Testis (tissue), 3 donors: Measurements from ENCODE around the gene PCBD2. TPM values are rescaled to one million over a fixed set of nuclear protein-coding genes. Genes with fewer than 3 reads are reported as not detected.

ENCODE experiments used
- DNase-seq: peaks from one replicate; pipeline ENCODE4 v3.0.0-alpha.2; 2019
- H3K27ac ChIP-seq, 2 donors: fragments of 200-600 bp; sonication (generic); one replicate each; pipeline ENCODE4 v1.5.1; 2019
- H3K27me3 ChIP-seq: fragments of 200-600 bp; sonication (generic); one replicate; pipeline ENCODE4 v1.5.1; 2019
- H3K36me3 ChIP-seq: fragments of 200-600 bp; sonication (generic); one replicate; pipeline ENCODE4 v1.5.1; 2017; ENCODE audit warnings: low read depth; ENCODE audit errors: missing control alignments
- H3K4me1 ChIP-seq: fragments of 200-600 bp; sonication (generic); one replicate; pipeline ENCODE4 v1.5.1; 2019
- H3K4me3 ChIP-seq, 2 donors: fragments of 200-600 bp; sonication (generic); one replicate each; pipeline ENCODE4 v1.5.1; 2017 to 2019
- H3K9me3 ChIP-seq: fragments of 200-600 bp; sonication (generic); one replicate; pipeline ENCODE4 v1.5.1; 2017
- CTCF ChIP-seq, 3 experiments: fragments of 450-650 bp in 2 of 3; fragments of 200-600 bp in 1 of 3; sonication (generic) in 1 of 3; IDR thresholded peaks; one replicate each; pipeline ENCODE4 v1.5.1; 2016 to 2019; ENCODE audit warnings: antibody characterized with exemption in 3 of 3, mild to moderate bottlenecking in 2 of 3, moderate library complexity in 1 of 3
- POLR2A ChIP-seq: fragments of 450-650 bp; IDR thresholded peaks from one replicate; pipeline ENCODE4 v1.6.1; 2017; ENCODE audit warnings: antibody characterized with exemption, mild to moderate bottlenecking, moderate library complexity
- WGBS, 2 donors: methylation state at CpG; one replicate each; pipeline ENCODE4 v1.1.5; 2018; 5-methylcytosine and 5-hydroxymethylcytosine counted together
- intact Hi-C: fragments of 100-400 bp; cut with DNase I; formaldehyde crosslinking; loops from one replicate; pipeline ENCODE4 v1.15.1; 2023; ENCODE audit warnings: low total_unique reads
- polyA plus RNA-seq: library from polyadenylated mRNA; stranded (reverse); fragments of 350-450 nt; fragmentation: Illumina TruSeq; extraction: RNeasy Lipid Tissue Mini Kit (QIAGEN cat#74804); gene quantifications from one replicate; pipeline ENCODE4 v1.2.3, GENCODE V29; 2014; ENCODE audit warnings: low read depth, low replicate concordance; ENCODE audit not compliant: insufficient read depth
- total RNA-seq, 2 donors: library from RNA; depleted of rRNA; stranded (reverse); fragments of >200 nt; gene quantifications; one replicate each; pipeline ENCODE4 v1.2.3, GENCODE V29; 2016

PCBD2 gene
- total and polyA plus RNA-seq, 3 donors from 2014 or later = 5.9 to 17.6 (median 13.4) TPM

GRCh38 chr5:135004376-135004775 is 99.4 kb downstream of the PCBD2 start:
- no peak for DNase-seq
- Histone ChIP-seq H3K27ac (no peak overlapping the region), H3K36me3 (no peaks in the 10 kb centered on the region), H3K4me1 (no peaks in the 10 kb centered on the region), H3K4me3 (no peak overlapping the region), H3K9me3 (no peaks in the 10 kb centered on the region), H3K27me3 (no peaks in the 10 kb centered on the region)
- TF ChIP-seq CTCF (IDR thresholded peaks at IDR 0.05) (no peak), POLR2A (no peak)
- intact Hi-C loops = no loop called here
- WGBS, 2 donors = 96% methylated on average over 3 of the region's 3 CpGs

- TF ChIP-seq POLR2A = no peak
- no peak for TF ChIP-seq CTCF (IDR thresholded peaks at IDR 0.05)
- intact Hi-C loops = no loop called here
These were observed 100.1 kb downstream of the PCBD2 start for GRCh38 chr5:135005076-135005475.

GRCh38 chr5:135007305-135007704 is 102.4 kb downstream of the PCBD2 start:
- Histone ChIP-seq H3K27me3 (no peaks in the 10 kb centered on the region), H3K4me1 (no peaks in the 10 kb centered on the region), H3K4me3 (no peak overlapping the region), H3K36me3 (no peaks in the 10 kb centered on the region), H3K9me3 (no peaks in the 10 kb centered on the region), H3K27ac (no peak overlapping the region)
- TF ChIP-seq POLR2A (no peak), CTCF (IDR thresholded peaks at IDR 0.05) (no peak)
- intact Hi-C loops = no loop called here
- 92 to 96% methylated on average over 9 of the region's 9 CpGs for WGBS, 2 donors
- DNase-seq = no peak

More at GRCh38 chr5:135005076-135005475, 100.1 kb downstream of the PCBD2 start:
- Histone ChIP-seq H3K27ac (no peak overlapping the region), H3K27me3 (no peaks in the 10 kb centered on the region), H3K9me3 (no peaks in the 10 kb centered on the region), H3K4me1 (no peaks in the 10 kb centered on the region), H3K36me3 (no peaks in the 10 kb centered on the region), H3K4me3 (no peak overlapping the region)
- WGBS, 2 donors = 67 to 80% methylated on average over 1 to 3 of the region's 3 CpGs
- no peak for DNase-seq

- DNase-seq = no peak
- TF ChIP-seq CTCF (IDR thresholded peaks at IDR 0.05) = no peak
- TF ChIP-seq POLR2A = no peak
- intact Hi-C loops = no loop called here
- no peaks in the 10 kb centered on the region for H3K4me1 ChIP-seq
- no peaks in the 10 kb centered on the region for H3K36me3 ChIP-seq
- no peaks in the 10 kb centered on the region for H3K9me3 ChIP-seq
- WGBS, 2 donors = 81 to 83% methylated on average over 11 of the region's 11 CpGs
- H3K4me3 ChIP-seq = no peak overlapping the region
- H3K27me3 ChIP-seq = no peaks in the 10 kb centered on the region
- H3K27ac ChIP-seq = no peak overlapping the region
These were observed 102.9 kb downstream of the PCBD2 start for GRCh38 chr5:135007749-135008363.

GRCh38 chr5:135008556-135008955 is 103.6 kb downstream of the PCBD2 start:
- no peaks in the 10 kb centered on the region for H3K27me3 ChIP-seq
- H3K9me3 ChIP-seq = no peaks in the 10 kb centered on the region
- TF ChIP-seq POLR2A (no peak), CTCF (IDR thresholded peaks at IDR 0.05) (no peak)
- H3K27ac ChIP-seq = no peak overlapping the region
- H3K36me3 ChIP-seq = no peaks in the 10 kb centered on the region
- DNase-seq = no peak
- WGBS, 2 donors = 88 to 96% methylated on average over 8 of the region's 8 CpGs
- no peak overlapping the region for H3K4me3 ChIP-seq
- intact Hi-C loops = no loop called here
- no peaks in the 10 kb centered on the region for H3K4me1 ChIP-seq
